T-cell (primary cell): Measurements from ENCODE around the gene PTP4A2. TPM values are rescaled to one million over a fixed set of nuclear protein-coding genes. Genes with fewer than 3 reads are reported as not detected.

Experiments used
- ATAC-seq, 4 experiments: fragments of 200-7000 bp in 3 of 4; fragments of 150-1000 bp in 1 of 4; cut with Tn5 transposase; replicated peaks in 1 of 4; 1 replicate in 3 of 4; 2 replicates in 1 of 4; pipeline ENCODE4 v1.10.0; 2021; ENCODE audit warnings: moderate library complexity in 3 of 4, mild to moderate bottlenecking in 2 of 4, moderate number of reproducible peaks in 1 of 4
- CTCF ChIA-PET, 2 donors: fragments of 300-600 bp; sonication (Branson Sonifier 250); formaldehyde crosslinking; loops; one replicate each; lab custom pipeline; 2022; ENCODE audit warnings: antibody characterized with exemption in 2 of 2; lab: Charles Lee
- POLR2A ChIA-PET, 2 donors: fragments of 300-600 bp; sonication (Branson Sonifier 250); formaldehyde crosslinking; loops; one replicate each; lab custom pipeline; 2022; ENCODE audit warnings: antibody characterized with exemption in 2 of 2; lab: Charles Lee
- DNase-seq, 35 experiments: peaks; one replicate each; pipeline versions ENCODE4 v3.0.0 to v3.0.0-alpha.2; 2013 to 2023
- H3K27ac ChIP-seq: one replicate; pipeline ENCODE4 v1.5.1; 2013; ENCODE audit warnings: low read length
- H3K27me3 ChIP-seq, 2 experiments: replicated peaks in 1 of 2; 1 replicate in 1 of 2; 2 replicates in 1 of 2; pipeline versions ENCODE4 v1.6.1 to v1.7.0; 2013; ENCODE audit warnings: low read length in 1 of 2, mixed read lengths in 1 of 2; ENCODE audit not compliant: control insufficient read depth in 2 of 2, insufficient read depth in 2 of 2; ENCODE audit errors: extremely low read depth in 1 of 2
- H3K36me3 ChIP-seq, 2 donors: 1 replicate in 1 of 2; 2 replicates in 1 of 2; pipeline versions ENCODE4 v1.6.1 to v1.7.0; 2013; ENCODE audit warnings: low read length in 1 of 2; ENCODE audit not compliant: control insufficient read depth in 2 of 2, insufficient read depth in 1 of 2; ENCODE audit errors: extremely low read depth in 1 of 2
- H3K4me1 ChIP-seq, 2 experiments: 1 replicate in 1 of 2; 2 replicates in 1 of 2; pipeline versions ENCODE4 v1.6.1 to v1.7.0; 2013; ENCODE audit warnings: low read length in 2 of 2, mixed read lengths in 1 of 2; ENCODE audit not compliant: insufficient read depth in 2 of 2, control insufficient read depth in 1 of 2; ENCODE audit errors: extremely low read depth in 1 of 2
- H3K4me3 ChIP-seq, 2 donors: 1 replicate in 1 of 2; 2 replicates in 1 of 2; pipeline versions ENCODE4 v1.5.1 to v1.7.0; 2013; ENCODE audit warnings: mild to moderate bottlenecking in 2 of 2, low read length in 1 of 2, moderate library complexity in 1 of 2; ENCODE audit not compliant: control insufficient read depth in 1 of 2; ENCODE audit errors: extremely low read depth in 1 of 2
- H3K9me3 ChIP-seq: 2 replicates; pipeline ENCODE4 v1.7.0; 2013
- H3K27ac Mint-ChIP-seq, 2 donors: one replicate each; pipeline ENCODE4 v1.8.0; 2020 to 2021; ENCODE audit warnings: mild to moderate bottlenecking in 2 of 2, mixed read lengths in 2 of 2
- H3K27me3 Mint-ChIP-seq, 2 donors: one replicate each; pipeline ENCODE4 v1.8.0; 2021 to 2022; ENCODE audit warnings: mixed read lengths in 2 of 2
- H3K36me3 Mint-ChIP-seq: one replicate; pipeline ENCODE4 v1.8.0; 2021; ENCODE audit warnings: mixed read lengths
- H3K4me1 Mint-ChIP-seq, 3 donors: one replicate each; pipeline ENCODE4 v1.8.0; 2020 to 2022; ENCODE audit warnings: mixed read lengths in 3 of 3, mild to moderate bottlenecking in 1 of 3
- H3K4me3 Mint-ChIP-seq, 3 donors: one replicate each; pipeline ENCODE4 v1.8.0; 2020 to 2022; ENCODE audit warnings: mild to moderate bottlenecking in 3 of 3, mixed read lengths in 3 of 3, moderate library complexity in 3 of 3
- H3K9me3 Mint-ChIP-seq, 3 donors: one replicate each; pipeline ENCODE4 v1.8.0; 2020 to 2022; ENCODE audit warnings: mixed read lengths in 3 of 3
- WGBS: methylation state at CpG from one replicate; pipeline ENCODE4 v1.1.5; 2013; ENCODE audit warnings: missing lambda C conversion rate; ENCODE audit not compliant: insufficient coverage; 5-methylcytosine and 5-hydroxymethylcytosine counted together
- total RNA-seq, 35 experiments: library from RNA in 6 of 35; stranded (reverse) in 6 of 35; fragments of 120-200 nt in 1 of 35; gene quantifications; one replicate each; pipeline versions ENCODE4 v1.2.1 to v1.2.4 and lab custom pipeline; 2013 to 2026

The PTP4A2 gene
- total RNA-seq, 5 donors from 2014 or later (not counting 1 experiment from before 2014, with no cell fraction given), result 187 to 341 (median 224) TPM

DNA sequence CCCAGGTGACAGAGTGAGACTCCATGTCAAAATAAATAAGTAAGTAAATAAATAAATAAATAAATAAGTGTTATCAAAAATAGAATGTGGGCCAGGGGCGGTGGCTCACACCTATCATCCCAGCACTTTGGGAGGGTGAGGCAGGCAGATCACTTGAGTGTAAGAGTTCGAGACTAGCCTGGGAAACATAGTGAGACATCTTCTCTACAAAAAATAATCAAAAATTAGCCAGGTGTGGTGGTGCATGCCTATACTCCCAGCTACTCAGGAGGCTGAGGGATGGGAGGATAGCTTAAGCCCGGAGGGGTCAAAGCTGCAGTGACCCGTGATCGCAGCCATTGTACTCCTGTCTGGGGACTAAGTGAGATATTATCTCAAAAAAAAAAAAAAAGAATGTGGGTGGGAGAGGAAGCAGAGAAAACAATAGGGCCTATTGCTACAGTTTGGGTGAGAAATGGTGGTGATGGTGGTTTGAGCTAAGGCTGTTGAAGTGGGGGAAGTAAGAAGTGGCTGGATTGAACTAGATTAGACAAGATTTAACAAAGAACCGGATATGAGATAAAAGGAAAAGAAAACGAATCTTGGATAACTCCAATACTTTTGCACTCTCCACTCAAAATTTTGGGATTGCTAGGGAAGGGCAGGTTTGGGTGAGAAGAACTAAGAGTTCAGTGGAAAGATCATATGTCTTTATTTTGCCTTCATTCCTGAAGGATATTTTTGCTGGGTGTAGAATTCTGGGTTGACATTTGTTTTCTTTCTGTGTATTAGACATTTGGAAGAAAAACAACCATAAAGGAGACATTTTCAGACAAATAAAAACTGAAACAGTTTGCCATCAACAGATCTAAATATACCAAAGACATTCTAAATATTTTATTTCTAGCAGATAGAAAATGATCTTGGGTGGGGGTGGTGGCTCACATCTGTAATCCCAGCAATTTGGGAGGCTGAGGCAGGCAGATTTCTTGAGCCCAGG, 65.2 kb downstream of the PTP4A2 start:
- CTCF ChIA-PET, result interaction anchor here (0.6 to 1.0 kb wide), 2 partner anchors 84 to 193 kb away, joined by 3 to 6 read pairs; no protein-coding TSS in a partner anchor
- Mint-ChIP-seq H3K9me3 (peaks cover 3 to 4% (median 3%) of the 10 kb centered on the region in 3 donors), H3K27me3 (no peaks in the 10 kb centered on the region), H3K27ac (peak overlapping the region; percentile 86 to 88), H3K4me1 (peaks cover 18 to 50% (median 18%) of the 10 kb centered on the region in 3 donors), H3K36me3 (no peaks in the 10 kb centered on the region), H3K4me3 (peak overlapping the region in 1 of 3 donors; percentile 42)
- H3K4me3 ChIP-seq, result no peak overlapping the region
- H3K27ac ChIP-seq, result peak overlapping the region; percentile 66
- POLR2A ChIA-PET, result interaction anchor here (0.6 to 0.7 kb wide), 4 partner anchors 43 to 112 kb away, joined by 3 to 4 read pairs (median 3); no protein-coding TSS in a partner anchor
- ATAC-seq (peak in 3 of 4 experiments; percentile 70 to 83 (median 70)), DNase-seq (peak in 16 of 35 experiments; percentile 1 to 65 (median 14))
- no peaks in the 10 kb centered on the region for H3K27me3 ChIP-seq
- 17% methylated on average over 2 of the region's 7 CpGs for WGBS
- no peaks in the 10 kb centered on the region for H3K9me3 ChIP-seq
- no peaks in the 10 kb centered on the region for H3K36me3 ChIP-seq
- H3K4me1 ChIP-seq, result peaks cover 7 to 34% of the 10 kb centered on the region in 2 experiments

DNA sequence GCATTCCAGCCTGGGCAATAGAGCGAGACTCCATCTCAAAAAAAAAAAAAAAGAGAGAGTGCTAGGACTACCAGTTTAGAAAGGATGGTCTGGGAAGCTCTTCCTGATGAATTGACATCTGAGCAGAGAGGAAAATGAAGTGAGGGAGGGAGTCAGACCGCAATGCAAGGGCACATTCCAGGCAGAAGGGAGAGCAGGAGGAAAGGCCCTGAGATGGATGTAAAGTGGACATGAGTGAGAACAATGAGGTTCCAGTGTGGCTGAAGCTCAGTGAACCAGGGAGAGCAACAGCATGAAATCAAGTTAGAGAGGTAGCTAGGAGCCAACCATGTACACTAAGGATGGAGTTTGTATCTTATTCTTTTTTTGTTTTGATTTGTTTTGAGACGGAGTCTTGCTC, 66.5 kb downstream of the PTP4A2 start:
- peaks cover 7 to 29% of the 10 kb centered on the region in 2 experiments for H3K4me1 ChIP-seq
- ChIA-PET POLR2A (interaction anchor here in 1 of 2 donors (0.5 kb wide), 1 partner anchor 93 kb away, joined by 4 read pairs; no protein-coding TSS in a partner anchor), CTCF (interaction anchor here in 1 of 2 donors (0.6 to 1.3 kb wide), 3 partner anchors 42 to 710 kb away, joined by 3 to 5 read pairs (median 4); no protein-coding TSS in a partner anchor)
- no peaks in the 10 kb centered on the region for H3K36me3 Mint-ChIP-seq
- peaks cover 3 to 4% (median 3%) of the 10 kb centered on the region in 3 donors for H3K9me3 Mint-ChIP-seq
- no peaks in the 10 kb centered on the region for H3K27me3 ChIP-seq
- H3K9me3 ChIP-seq, result no peaks in the 10 kb centered on the region
- H3K4me3 Mint-ChIP-seq, result peak overlapping the region in 1 of 3 donors; percentile 15
- ATAC-seq (no peak), DNase-seq (no peak)
- no peak overlapping the region for H3K27ac ChIP-seq
- no peak overlapping the region for H3K4me3 ChIP-seq
- H3K27me3 Mint-ChIP-seq, result no peaks in the 10 kb centered on the region
- peaks cover 19 to 58% (median 20%) of the 10 kb centered on the region in 3 donors for H3K4me1 Mint-ChIP-seq
- H3K36me3 ChIP-seq, result no peaks in the 10 kb centered on the region
- H3K27ac Mint-ChIP-seq, result peak overlapping the region; percentile 17 to 53
- WGBS, result 100% methylated on average over 3 of the region's 3 CpGs

DNA sequence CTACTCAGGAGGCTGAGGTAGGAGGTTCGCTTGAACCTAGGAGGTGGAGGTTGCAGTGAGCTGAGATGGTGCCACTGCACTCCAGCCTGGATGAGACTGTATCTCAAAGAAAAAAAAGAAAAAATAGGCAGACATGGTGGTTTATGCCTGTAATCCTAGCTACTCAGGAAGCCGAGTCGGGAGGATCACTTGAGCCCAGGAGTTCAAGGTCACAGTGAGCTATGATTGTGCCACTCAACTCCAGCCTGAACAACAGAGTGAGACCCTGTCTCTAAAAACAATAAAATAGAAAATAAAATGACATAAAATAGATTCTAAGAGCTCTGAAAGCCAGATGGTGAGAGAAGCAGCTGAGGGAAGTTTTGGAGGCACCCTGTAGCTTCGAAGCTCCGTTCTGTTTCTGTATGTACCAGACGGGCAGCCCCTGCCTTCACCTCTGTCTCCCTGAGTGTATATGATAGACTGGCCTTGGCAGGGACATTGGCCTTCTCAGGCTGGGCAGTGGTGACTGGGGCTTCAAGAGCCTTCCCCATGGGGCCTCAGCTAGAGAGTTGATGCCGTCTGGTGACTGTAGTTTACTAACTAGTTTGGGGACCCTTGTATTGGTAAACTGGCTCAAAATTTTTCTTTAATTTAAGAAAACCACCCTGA, 68.0 kb downstream of the PTP4A2 start:
- Histone ChIP-seq H3K27ac (no peak overlapping the region), H3K9me3 (no peaks in the 10 kb centered on the region), H3K4me1 (peaks cover 7 to 29% of the 10 kb centered on the region in 2 experiments), H3K36me3 (no peaks in the 10 kb centered on the region), H3K27me3 (no peaks in the 10 kb centered on the region), H3K4me3 (no peak overlapping the region)
- Mint-ChIP-seq H3K4me3 (no peak overlapping the region), H3K27me3 (no peaks in the 10 kb centered on the region), H3K27ac (peak overlapping the region in 1 of 2 donors; percentile 28), H3K36me3 (no peaks in the 10 kb centered on the region), H3K4me1 (peaks cover 21 to 52% (median 25%) of the 10 kb centered on the region in 3 donors), H3K9me3 (peaks cover 3 to 4% (median 3%) of the 10 kb centered on the region in 3 donors)
- no peak for ATAC-seq
- POLR2A ChIA-PET, result no interaction called here
- CTCF ChIA-PET, result interaction anchor here in 1 of 2 donors (1.3 kb wide), 1 partner anchor 43 kb away, joined by 3 read pairs; no protein-coding TSS in a partner anchor
- DNase-seq, result no peak
- 100% methylated on average over 2 of the region's 7 CpGs for WGBS

DNA sequence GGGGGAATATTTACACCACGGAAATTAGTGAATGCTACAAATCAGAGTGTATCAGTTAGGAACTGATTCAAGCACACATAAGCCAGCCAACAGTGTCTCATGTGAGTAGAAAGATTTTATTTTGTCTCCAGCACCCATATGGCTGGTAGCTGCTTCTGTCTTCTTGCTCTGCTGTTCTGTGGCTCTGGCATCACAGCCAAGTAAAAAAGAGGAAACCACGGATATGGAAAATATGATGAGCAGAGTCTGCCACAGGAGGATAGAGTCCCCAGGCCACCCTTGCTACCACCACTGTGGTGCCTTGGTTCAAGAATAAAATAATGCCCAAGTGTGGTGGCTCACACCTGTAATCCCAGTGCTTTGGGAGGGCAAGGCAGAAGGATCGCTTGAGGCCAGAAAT, 68.7 kb downstream of the PTP4A2 start:
- CTCF ChIA-PET, result no interaction called here
- H3K4me3 Mint-ChIP-seq, result no peak overlapping the region
- H3K9me3 ChIP-seq, result no peaks in the 10 kb centered on the region
- no peak overlapping the region for H3K27ac Mint-ChIP-seq
- no peak overlapping the region for H3K4me3 ChIP-seq
- H3K27me3 ChIP-seq, result no peaks in the 10 kb centered on the region
- no peaks in the 10 kb centered on the region for H3K36me3 ChIP-seq
- peaks cover 21 to 47% (median 25%) of the 10 kb centered on the region in 3 donors for H3K4me1 Mint-ChIP-seq
- H3K27ac ChIP-seq, result no peak overlapping the region
- H3K27me3 Mint-ChIP-seq, result no peaks in the 10 kb centered on the region
- no CpG with 5 or more reads among the region's 3 CpGs for WGBS
- DNase-seq (no peak), ATAC-seq (no peak)
- no peaks in the 10 kb centered on the region for H3K36me3 Mint-ChIP-seq
- POLR2A ChIA-PET, result no interaction called here
- peaks cover 7 to 25% of the 10 kb centered on the region in 2 experiments for H3K4me1 ChIP-seq
- H3K9me3 Mint-ChIP-seq, result peaks cover 3 to 4% (median 3%) of the 10 kb centered on the region in 3 donors

DNA sequence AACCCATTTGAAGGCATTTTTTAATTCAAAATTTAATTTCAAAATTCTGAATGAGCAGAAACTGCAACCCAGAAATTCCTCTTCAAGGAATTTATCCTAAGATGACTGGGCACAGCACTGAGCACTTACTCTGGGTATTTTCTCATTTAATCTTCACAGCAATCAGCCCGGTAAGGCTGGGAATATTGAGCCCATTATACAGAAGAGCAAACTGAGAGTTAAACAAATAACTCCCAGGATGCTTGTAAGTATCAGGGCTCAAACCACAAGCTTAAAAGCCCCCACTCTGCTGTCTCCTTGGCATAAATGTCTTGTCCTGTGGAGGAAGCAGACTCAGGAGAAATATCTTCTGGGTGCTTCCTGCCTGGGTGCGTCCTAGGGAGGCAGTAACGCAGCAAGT, 69.3 kb downstream of the PTP4A2 start:
- POLR2A ChIA-PET, result no interaction called here
- no peak overlapping the region for H3K4me3 Mint-ChIP-seq
- Histone ChIP-seq H3K4me3 (no peak overlapping the region), H3K4me1 (peaks cover 7 to 20% of the 10 kb centered on the region in 2 experiments), H3K36me3 (no peaks in the 10 kb centered on the region), H3K27me3 (no peaks in the 10 kb centered on the region), H3K9me3 (no peaks in the 10 kb centered on the region), H3K27ac (no peak overlapping the region)
- H3K36me3 Mint-ChIP-seq, result no peaks in the 10 kb centered on the region
- 69% methylated on average over 2 of the region's 3 CpGs for WGBS
- H3K27me3 Mint-ChIP-seq, result no peaks in the 10 kb centered on the region
- CTCF ChIA-PET, result no interaction called here
- no peak for ATAC-seq
- no peak for DNase-seq
- H3K27ac Mint-ChIP-seq, result no peak overlapping the region
- peaks cover 21 to 47% (median 25%) of the 10 kb centered on the region in 3 donors for H3K4me1 Mint-ChIP-seq
- H3K9me3 Mint-ChIP-seq, result peaks cover 3 to 4% (median 3%) of the 10 kb centered on the region in 3 donors

DNA sequence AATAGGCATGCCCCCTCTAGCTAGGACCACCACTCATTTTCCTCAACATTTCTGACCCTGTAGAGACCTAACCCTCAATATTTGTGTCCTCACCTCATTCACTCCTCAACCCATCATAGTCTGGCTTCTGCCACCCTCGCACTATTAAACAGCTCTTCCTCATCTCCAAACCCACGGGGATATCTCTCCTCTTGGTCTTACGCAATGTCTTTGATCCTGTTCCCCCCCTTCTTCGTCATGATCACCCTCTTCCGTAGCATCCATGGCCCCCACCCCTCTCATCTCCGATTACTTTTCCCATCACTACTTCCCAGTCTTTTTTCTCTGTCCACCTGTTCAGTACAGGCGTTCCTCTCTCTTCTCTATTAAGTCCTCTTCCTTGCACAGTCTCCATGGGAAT, 70.6 kb downstream of the PTP4A2 start:
- WGBS, result 96% methylated on average over 7 of the region's 7 CpGs
- H3K27ac Mint-ChIP-seq, result no peak overlapping the region
- no peaks in the 10 kb centered on the region for H3K27me3 ChIP-seq
- no peaks in the 10 kb centered on the region for H3K36me3 Mint-ChIP-seq
- peaks cover 0 to 10% of the 10 kb centered on the region in 2 experiments for H3K4me1 ChIP-seq
- H3K36me3 ChIP-seq, result no peaks in the 10 kb centered on the region
- ATAC-seq (no peak), DNase-seq (no peak)
- ChIA-PET CTCF (no interaction called here), POLR2A (no interaction called here)
- H3K9me3 ChIP-seq, result no peaks in the 10 kb centered on the region
- H3K4me3 Mint-ChIP-seq, result no peak overlapping the region
- H3K4me1 Mint-ChIP-seq, result peaks cover 12 to 36% (median 16%) of the 10 kb centered on the region in 3 donors
- no peak overlapping the region for H3K4me3 ChIP-seq
- no peak overlapping the region for H3K27ac ChIP-seq
- no peaks in the 10 kb centered on the region for H3K27me3 Mint-ChIP-seq
- no peaks in the 10 kb centered on the region for H3K9me3 Mint-ChIP-seq
